Colonic mucosa (tissue), 4 donors: ENCODE measurements around the gene HEATR5A. TPM values are rescaled to one million over a fixed set of nuclear protein-coding genes. Genes with fewer than 3 reads are reported as not detected.

Experiments
- DNase-seq: peaks from one replicate; pipeline ENCODE4 v3.0.0-alpha.2; 2020
- H3K27ac ChIP-seq: fragments of 200-600 bp; one replicate; pipeline ENCODE4 v1.8.0; 2021
- H3K27me3 ChIP-seq: fragments of 200-600 bp; one replicate; pipeline ENCODE4 v1.8.0; 2021
- H3K36me3 ChIP-seq: fragments of 200-600 bp; one replicate; pipeline ENCODE4 v1.8.0; 2021
- H3K4me1 ChIP-seq: fragments of 200-600 bp; one replicate; pipeline ENCODE4 v1.8.0; 2021; ENCODE audit warnings: mild to moderate bottlenecking
- H3K4me3 ChIP-seq: fragments of 200-600 bp; one replicate; pipeline ENCODE4 v1.8.0; 2021
- H3K9ac ChIP-seq, 2 donors: one replicate each; pipeline ENCODE4 v1.7.0; 2013; ENCODE audit warnings: control low read depth in 2 of 2, low read depth in 2 of 2, low read length in 2 of 2
- H3K9me3 ChIP-seq: fragments of 200-600 bp; one replicate; pipeline ENCODE4 v1.8.0; 2021
- intact Hi-C: fragments of 100-400 bp; cut with DNase I; formaldehyde crosslinking; loops from one replicate; pipeline ENCODE4 v1.14.1; 2022
- total RNA-seq, 2 donors: library from RNA; stranded (reverse); fragmentation: NEBNext Ultra II Directional in 1 of 2; extraction: Animal tissue kit (Norgen Biotek cat#: 25700) in 1 of 2; gene quantifications; one replicate each; pipeline ENCODE4 v1.2.1, GENCODE V29; 2021
- TF ChIP-seq, protein P1 (sequence below): fragments of 200-600 bp; IDR thresholded peaks from one replicate; pipeline ENCODE4 v1.8.0; 2022; ENCODE audit warnings: antibody characterized with exemption, mild to moderate bottlenecking
- donor health status: healthy.
- donor health status: DM: no; HTN: no; CAD: no.
- donor health status: DM: no; HTN: no; CAD: no.

Gene HEATR5A
- total RNA-seq, 2 donors from 2014 or later: 45.5 to 58.2 TPM

GRCh38 chr14:31411218-31411727 lies 9.1 kb downstream of the HEATR5A start:
- TF ChIP-seq, protein P1, sequence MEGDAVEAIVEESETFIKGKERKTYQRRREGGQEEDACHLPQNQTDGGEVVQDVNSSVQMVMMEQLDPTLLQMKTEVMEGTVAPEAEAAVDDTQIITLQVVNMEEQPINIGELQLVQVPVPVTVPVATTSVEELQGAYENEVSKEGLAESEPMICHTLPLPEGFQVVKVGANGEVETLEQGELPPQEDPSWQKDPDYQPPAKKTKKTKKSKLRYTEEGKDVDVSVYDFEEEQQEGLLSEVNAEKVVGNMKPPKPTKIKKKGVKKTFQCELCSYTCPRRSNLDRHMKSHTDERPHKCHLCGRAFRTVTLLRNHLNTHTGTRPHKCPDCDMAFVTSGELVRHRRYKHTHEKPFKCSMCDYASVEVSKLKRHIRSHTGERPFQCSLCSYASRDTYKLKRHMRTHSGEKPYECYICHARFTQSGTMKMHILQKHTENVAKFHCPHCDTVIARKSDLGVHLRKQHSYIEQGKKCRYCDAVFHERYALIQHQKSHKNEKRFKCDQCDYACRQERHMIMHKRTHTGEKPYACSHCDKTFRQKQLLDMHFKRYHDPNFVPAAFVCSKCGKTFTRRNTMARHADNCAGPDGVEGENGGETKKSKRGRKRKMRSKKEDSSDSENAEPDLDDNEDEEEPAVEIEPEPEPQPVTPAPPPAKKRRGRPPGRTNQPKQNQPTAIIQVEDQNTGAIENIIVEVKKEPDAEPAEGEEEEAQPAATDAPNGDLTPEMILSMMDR: no peak
- intact Hi-C loops: no loop called here

DNA sequence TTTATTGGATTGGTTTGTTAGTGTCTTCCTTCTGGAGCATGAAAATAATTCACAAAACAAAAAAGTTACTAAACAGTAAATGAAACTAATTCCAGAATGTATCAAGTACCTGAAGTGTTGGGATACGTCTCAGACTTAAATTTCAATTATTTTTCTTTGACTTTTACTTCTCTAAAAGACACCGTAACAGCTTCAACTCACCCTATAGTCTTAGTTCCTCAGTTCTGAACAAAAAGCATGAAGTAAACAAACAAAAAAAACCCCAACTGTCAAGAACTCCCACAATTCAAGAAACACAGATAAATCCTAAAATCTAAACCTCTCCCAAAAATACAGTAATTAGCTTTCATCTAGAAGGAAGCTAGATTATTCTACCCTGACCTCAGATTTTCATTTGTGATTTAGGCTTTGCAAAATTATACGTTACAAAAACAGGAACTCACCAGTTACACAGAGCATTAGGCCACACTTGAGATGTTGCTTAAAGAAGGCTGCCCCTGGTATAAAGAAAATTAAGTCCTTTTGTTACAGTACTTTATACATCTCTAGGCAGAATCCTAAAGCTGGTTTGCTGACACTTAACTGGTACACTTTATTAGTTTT lies 10.2 kb downstream of the HEATR5A start:
- no peak overlapping the region for H3K27ac ChIP-seq
- no peak for DNase-seq
- TF ChIP-seq, protein P1: no peak
- intact Hi-C loops: no loop called here
- peaks cover 3% of the 10 kb centered on the region for H3K4me1 ChIP-seq
- no peaks in the 10 kb centered on the region for H3K27me3 ChIP-seq
- no peak overlapping the region for H3K9ac ChIP-seq
- H3K4me3 ChIP-seq: no peak overlapping the region
- no peaks in the 10 kb centered on the region for H3K36me3 ChIP-seq
- H3K9me3 ChIP-seq: no peaks in the 10 kb centered on the region

More at GRCh38 chr14:31411218-31411727, 9.1 kb downstream of the HEATR5A start:
- Histone ChIP-seq H3K27me3 (no peaks in the 10 kb centered on the region), H3K9ac (no peak overlapping the region), H3K9me3 (no peaks in the 10 kb centered on the region), H3K36me3 (no peaks in the 10 kb centered on the region), H3K4me1 (peaks cover under 1% of the 10 kb centered on the region), H3K27ac (no peak overlapping the region), H3K4me3 (no peak overlapping the region)
- no peak for DNase-seq

GRCh38 chr14:31408421-31408820 lies 11.9 kb downstream of the HEATR5A start:
- H3K4me1 ChIP-seq: peaks cover 3% of the 10 kb centered on the region
- intact Hi-C loops: no loop called here

DNA sequence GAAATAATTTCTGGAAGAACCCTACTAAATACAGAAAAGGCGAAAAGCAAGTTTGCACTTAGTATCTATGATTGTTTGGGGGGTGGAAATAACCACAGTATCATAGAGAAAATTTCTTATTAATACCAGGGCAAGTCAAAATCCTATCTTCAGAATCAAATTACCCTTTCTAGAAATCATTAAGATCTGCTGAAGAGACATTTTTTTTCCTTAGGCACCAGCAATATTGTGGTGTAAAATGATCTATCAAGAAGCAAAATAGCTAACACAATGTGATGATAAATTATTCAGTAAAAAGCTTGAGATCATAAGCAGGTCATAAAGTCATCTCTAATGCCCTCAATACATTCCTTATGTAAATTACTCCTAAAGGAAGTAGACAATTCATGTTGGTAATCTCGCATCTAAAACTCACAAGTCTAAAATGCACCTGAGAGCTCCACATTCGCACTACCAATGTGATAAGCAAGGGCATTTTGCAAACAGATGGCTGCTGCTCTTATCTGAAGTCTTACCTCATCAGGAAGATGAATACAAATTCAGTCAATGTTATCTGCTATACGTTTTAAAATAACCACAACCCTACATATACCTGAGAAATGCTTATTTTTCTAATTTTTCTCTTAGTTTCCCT lies 14.6 kb downstream of the HEATR5A start:
- no peak for DNase-seq
- TF ChIP-seq, protein P1: no peak
- no peaks in the 10 kb centered on the region for H3K9me3 ChIP-seq
- H3K36me3 ChIP-seq: no peaks in the 10 kb centered on the region
- no peak overlapping the region for H3K27ac ChIP-seq
- H3K9ac ChIP-seq: no peak overlapping the region
- intact Hi-C loops: no loop called here
- no peak overlapping the region for H3K4me3 ChIP-seq
- no peaks in the 10 kb centered on the region for H3K27me3 ChIP-seq
- peaks cover 3% of the 10 kb centered on the region for H3K4me1 ChIP-seq

More at GRCh38 chr14:31408421-31408820, 11.9 kb downstream of the HEATR5A start:
- Histone ChIP-seq H3K9ac (no peak overlapping the region), H3K36me3 (no peaks in the 10 kb centered on the region), H3K9me3 (no peaks in the 10 kb centered on the region), H3K27me3 (no peaks in the 10 kb centered on the region), H3K4me3 (no peak overlapping the region), H3K27ac (no peak overlapping the region)
- TF ChIP-seq, protein P1: no peak
- no peak for DNase-seq

- no peak overlapping the region for H3K27ac ChIP-seq
- intact Hi-C loops: no loop called here
- H3K4me3 ChIP-seq: no peak overlapping the region
- no peaks in the 10 kb centered on the region for H3K9me3 ChIP-seq
- H3K36me3 ChIP-seq: no peaks in the 10 kb centered on the region
- peaks cover 3% of the 10 kb centered on the region for H3K4me1 ChIP-seq
- TF ChIP-seq, protein P1: no peak
- H3K9ac ChIP-seq: no peak overlapping the region
- no peaks in the 10 kb centered on the region for H3K27me3 ChIP-seq
- no peak for DNase-seq
Observed at GRCh38 chr14:31405106-31405505, 15.2 kb downstream of the HEATR5A start.
